Measurements from ENCODE around the gene HFE.
"Not testable (repeated sequence)": the region's sequence is repeated elsewhere in the genome, so short reads cannot be mapped to it uniquely, and the experiment has no call there.

The HFE gene

GRCh38 chr6:26059941-26060340 lies 27.3 kb upstream of the HFE start:
- no peak for DNase-seq (ENCODE audit: low spot score)

GRCh38 chr6:26064619-26065257 lies 22.5 kb upstream of the HFE start:
- DNase-seq (ENCODE audit: low spot score): peak; percentile 44

GRCh38 chr6:26065952-26066380 lies 21.3 kb upstream of the HFE start:
- peak; percentile 73 for DNase-seq (ENCODE audit: low spot score)

GRCh38 chr6:26067367-26067766 lies 19.9 kb upstream of the HFE start:
- no peak for DNase-seq (ENCODE audit: low spot score)

- no peak for DNase-seq (ENCODE audit: low spot score)
Measured at GRCh38 chr6:26068036-26068435, 19.2 kb upstream of the HFE start.

- no peak for DNase-seq (ENCODE audit: low spot score)
Measured at GRCh38 chr6:26071135-26071534, 16.1 kb upstream of the HFE start.

- DNase-seq (ENCODE audit: low spot score): no peak
Measured at GRCh38 chr6:26075063-26075717, 12.0 kb upstream of the HFE start.

- DNase-seq (ENCODE audit: low spot score): peak; percentile 25
Measured at GRCh38 chr6:26078066-26078465, 9.2 kb upstream of the HFE start.

- DNase-seq (ENCODE audit: low spot score): not testable (repeated sequence)
Measured at GRCh38 chr6:26081096-26081495, 6.1 kb upstream of the HFE start.

- no peak for DNase-seq (ENCODE audit: low spot score)
Measured at GRCh38 chr6:26086211-26086610, 1.0 kb upstream of the HFE start.

GRCh38 chr6:26088344-26088743 lies 1.1 kb downstream of the HFE start:
- DNase-seq (ENCODE audit: low spot score): no peak

- no peak for DNase-seq (ENCODE audit: low spot score)
Measured at GRCh38 chr6:26089272-26089671, 2.0 kb downstream of the HFE start.

GRCh38 chr6:26092443-26092842 lies 5.2 kb downstream of the HFE start:
- no peak for DNase-seq (ENCODE audit: low spot score)

- DNase-seq (ENCODE audit: low spot score): no peak
Measured at GRCh38 chr6:26094036-26094435, 6.8 kb downstream of the HFE start.

- peak; percentile 60 for DNase-seq (ENCODE audit: low spot score)
Measured at GRCh38 chr6:26097268-26097875, 10.1 kb downstream of the HFE start.

GRCh38 chr6:26103141-26103769 lies 16.0 kb downstream of the HFE start:
- peak; percentile 33 for DNase-seq (ENCODE audit: low spot score)

- DNase-seq (ENCODE audit: low spot score): peak; percentile 95
Measured at GRCh38 chr6:26103770-26104456, 16.7 kb downstream of the HFE start.

- DNase-seq (ENCODE audit: low spot score): peak; percentile 16
Measured at GRCh38 chr6:26104457-26105108, 17.4 kb downstream of the HFE start.

GRCh38 chr6:26105109-26105730 lies 18.0 kb downstream of the HFE start:
- no peak for DNase-seq (ENCODE audit: low spot score)

- DNase-seq (ENCODE audit: low spot score): no peak
Measured at GRCh38 chr6:26105842-26106241, 18.6 kb downstream of the HFE start.

- no peak for DNase-seq (ENCODE audit: low spot score)
Measured at GRCh38 chr6:26107935-26108334, 20.7 kb downstream of the HFE start.

Measured in SW480 (cell line).